ENCODE measurements around the gene STRC.
"Not testable (repeated sequence)": the region's sequence is repeated elsewhere in the genome, so short reads cannot be mapped to it uniquely, and the experiment has no call there.

The STRC gene

GRCh38 chr15:43599131-43599530 is 19.5 kb downstream of the STRC start:
- not testable (repeated sequence) for H3K27ac Mint-ChIP-seq; H3K36me3 Mint-ChIP-seq (ENCODE audit: low read depth); H3K4me1 Mint-ChIP-seq (ENCODE audit: low read depth); H3K9me3 Mint-ChIP-seq; DNase-seq (ENCODE audit: low spot score); H3K4me3 Mint-ChIP-seq
- peaks cover 16% of the 10 kb centered on the region for H3K27me3 Mint-ChIP-seq (ENCODE audit: low read depth)

GRCh38 chr15:43593328-43594190 is 25.0 kb downstream of the STRC start, which contains the start of gene CKMT1B:
TSS of gene CKMT1B (plus strand) at chr15:43594027. CDS start at chr15:43594219, 192 bp downstream.
- not testable (repeated sequence) for H3K4me3 Mint-ChIP-seq; DNase-seq (ENCODE audit: low spot score); H3K36me3 Mint-ChIP-seq (ENCODE audit: low read depth); H3K27ac Mint-ChIP-seq; H3K9me3 Mint-ChIP-seq; H3K4me1 Mint-ChIP-seq (ENCODE audit: low read depth)
- H3K27me3 Mint-ChIP-seq (ENCODE audit: low read depth) = peaks cover 10% of the 10 kb centered on the region

GRCh38 chr15:43592841-43593240 is 25.8 kb downstream of the STRC start:
- not testable (repeated sequence) for H3K4me1 Mint-ChIP-seq (ENCODE audit: low read depth); H3K36me3 Mint-ChIP-seq (ENCODE audit: low read depth); H3K27me3 Mint-ChIP-seq (ENCODE audit: low read depth); H3K27ac Mint-ChIP-seq; DNase-seq (ENCODE audit: low spot score); H3K9me3 Mint-ChIP-seq; H3K4me3 Mint-ChIP-seq

- not testable (repeated sequence) for H3K36me3 Mint-ChIP-seq (ENCODE audit: low read depth); H3K27me3 Mint-ChIP-seq (ENCODE audit: low read depth); H3K4me3 Mint-ChIP-seq; H3K9me3 Mint-ChIP-seq; H3K27ac Mint-ChIP-seq; H3K4me1 Mint-ChIP-seq (ENCODE audit: low read depth); DNase-seq (ENCODE audit: low spot score)
Observed at GRCh38 chr15:43589778-43590466, 28.7 kb downstream of the STRC start, which contains the start of gene PPIP5K1. TSS of gene PPIP5K1 (minus strand) at chr15:43590208. CDS start at chr15:43584504, 5,704 bp downstream.

- not testable (repeated sequence) for H3K27me3 Mint-ChIP-seq (ENCODE audit: low read depth); H3K36me3 Mint-ChIP-seq (ENCODE audit: low read depth); H3K27ac Mint-ChIP-seq; H3K4me3 Mint-ChIP-seq; DNase-seq (ENCODE audit: low spot score); H3K4me1 Mint-ChIP-seq (ENCODE audit: low read depth); H3K9me3 Mint-ChIP-seq
Observed at GRCh38 chr15:43574607-43575006, 44.0 kb downstream of the STRC start.

GRCh38 chr15:43566615-43567014 is 52.0 kb downstream of the STRC start:
- H3K36me3 Mint-ChIP-seq (ENCODE audit: low read depth); H3K27me3 Mint-ChIP-seq (ENCODE audit: low read depth); H3K9me3 Mint-ChIP-seq; H3K4me1 Mint-ChIP-seq (ENCODE audit: low read depth); DNase-seq (ENCODE audit: low spot score); H3K4me3 Mint-ChIP-seq; H3K27ac Mint-ChIP-seq: not testable (repeated sequence)

- H3K27me3 Mint-ChIP-seq (ENCODE audit: low read depth); DNase-seq (ENCODE audit: low spot score); H3K27ac Mint-ChIP-seq; H3K4me1 Mint-ChIP-seq (ENCODE audit: low read depth); H3K4me3 Mint-ChIP-seq; H3K36me3 Mint-ChIP-seq (ENCODE audit: low read depth); H3K9me3 Mint-ChIP-seq: not testable (repeated sequence)
Observed at GRCh38 chr15:43563793-43564192, 54.8 kb downstream of the STRC start.

GRCh38 chr15:43562753-43563152 is 55.8 kb downstream of the STRC start:
- H3K27ac Mint-ChIP-seq; DNase-seq (ENCODE audit: low spot score); H3K27me3 Mint-ChIP-seq (ENCODE audit: low read depth); H3K4me3 Mint-ChIP-seq; H3K9me3 Mint-ChIP-seq; H3K4me1 Mint-ChIP-seq (ENCODE audit: low read depth); H3K36me3 Mint-ChIP-seq (ENCODE audit: low read depth): not testable (repeated sequence)

- H3K36me3 Mint-ChIP-seq (ENCODE audit: low read depth) = peaks cover 3% of the 10 kb centered on the region
- H3K9me3 Mint-ChIP-seq = no peaks in the 10 kb centered on the region
- no peaks in the 10 kb centered on the region for H3K4me1 Mint-ChIP-seq (ENCODE audit: low read depth)
- H3K4me3 Mint-ChIP-seq = no peak overlapping the region
- DNase-seq (ENCODE audit: low spot score) = no peak
- no peak overlapping the region for H3K27ac Mint-ChIP-seq
- no peaks in the 10 kb centered on the region for H3K27me3 Mint-ChIP-seq (ENCODE audit: low read depth)
Observed at GRCh38 chr15:43552986-43553385, 65.6 kb downstream of the STRC start.

- Mint-ChIP-seq H3K27me3 (ENCODE audit: low read depth) (no peaks in the 10 kb centered on the region), H3K4me3 (no peak overlapping the region), H3K4me1 (ENCODE audit: low read depth) (no peaks in the 10 kb centered on the region), H3K36me3 (ENCODE audit: low read depth) (peaks cover 3% of the 10 kb centered on the region), H3K27ac (no peak overlapping the region), H3K9me3 (peaks cover 5% of the 10 kb centered on the region)
- no peak for DNase-seq (ENCODE audit: low spot score)
Observed at GRCh38 chr15:43552256-43552655, 66.3 kb downstream of the STRC start.

GRCh38 chr15:43550527-43551363 is 67.9 kb downstream of the STRC start:
- Mint-ChIP-seq H3K9me3 (peaks cover 6% of the 10 kb centered on the region), H3K27ac (no peak overlapping the region)

More at GRCh38 chr15:43550527-43551363, 67.9 kb downstream of the STRC start:
- no peak for DNase-seq (ENCODE audit: low spot score)
- peaks cover 2% of the 10 kb centered on the region for H3K36me3 Mint-ChIP-seq (ENCODE audit: low read depth)
- no peaks in the 10 kb centered on the region for H3K4me1 Mint-ChIP-seq (ENCODE audit: low read depth)
- H3K4me3 Mint-ChIP-seq = no peak overlapping the region
- H3K27me3 Mint-ChIP-seq (ENCODE audit: low read depth) = no peaks in the 10 kb centered on the region
